Measurements from ENCODE around the gene ARHGEF16. TPM values are rescaled to one million over a fixed set of nuclear protein-coding genes. Genes with fewer than 3 reads are reported as not detected.

Gene ARHGEF16
- total RNA-seq, 1 donor from 2014 or later, result 12.2 TPM

- no peaks in the 10 kb centered on the region for H3K9me3 ChIP-seq
- TF ChIP-seq, protein P1, sequence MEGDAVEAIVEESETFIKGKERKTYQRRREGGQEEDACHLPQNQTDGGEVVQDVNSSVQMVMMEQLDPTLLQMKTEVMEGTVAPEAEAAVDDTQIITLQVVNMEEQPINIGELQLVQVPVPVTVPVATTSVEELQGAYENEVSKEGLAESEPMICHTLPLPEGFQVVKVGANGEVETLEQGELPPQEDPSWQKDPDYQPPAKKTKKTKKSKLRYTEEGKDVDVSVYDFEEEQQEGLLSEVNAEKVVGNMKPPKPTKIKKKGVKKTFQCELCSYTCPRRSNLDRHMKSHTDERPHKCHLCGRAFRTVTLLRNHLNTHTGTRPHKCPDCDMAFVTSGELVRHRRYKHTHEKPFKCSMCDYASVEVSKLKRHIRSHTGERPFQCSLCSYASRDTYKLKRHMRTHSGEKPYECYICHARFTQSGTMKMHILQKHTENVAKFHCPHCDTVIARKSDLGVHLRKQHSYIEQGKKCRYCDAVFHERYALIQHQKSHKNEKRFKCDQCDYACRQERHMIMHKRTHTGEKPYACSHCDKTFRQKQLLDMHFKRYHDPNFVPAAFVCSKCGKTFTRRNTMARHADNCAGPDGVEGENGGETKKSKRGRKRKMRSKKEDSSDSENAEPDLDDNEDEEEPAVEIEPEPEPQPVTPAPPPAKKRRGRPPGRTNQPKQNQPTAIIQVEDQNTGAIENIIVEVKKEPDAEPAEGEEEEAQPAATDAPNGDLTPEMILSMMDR (IDR thresholded peaks at IDR 0.05), result no peak
- H3K4me3 ChIP-seq, result no peak overlapping the region
- no peaks in the 10 kb centered on the region for H3K36me3 ChIP-seq
- ATAC-seq, result no peak
- DNase-seq, result no peak
- H3K27ac ChIP-seq, result no peak overlapping the region
- no peaks in the 10 kb centered on the region for H3K4me1 ChIP-seq
- intact Hi-C loops (cut with DNase I), result no loop called here
- H3K27me3 ChIP-seq, result no peaks in the 10 kb centered on the region
Observed at GRCh38 chr1:3460672-3461131, 6.2 kb downstream of the ARHGEF16 start.

DNA sequence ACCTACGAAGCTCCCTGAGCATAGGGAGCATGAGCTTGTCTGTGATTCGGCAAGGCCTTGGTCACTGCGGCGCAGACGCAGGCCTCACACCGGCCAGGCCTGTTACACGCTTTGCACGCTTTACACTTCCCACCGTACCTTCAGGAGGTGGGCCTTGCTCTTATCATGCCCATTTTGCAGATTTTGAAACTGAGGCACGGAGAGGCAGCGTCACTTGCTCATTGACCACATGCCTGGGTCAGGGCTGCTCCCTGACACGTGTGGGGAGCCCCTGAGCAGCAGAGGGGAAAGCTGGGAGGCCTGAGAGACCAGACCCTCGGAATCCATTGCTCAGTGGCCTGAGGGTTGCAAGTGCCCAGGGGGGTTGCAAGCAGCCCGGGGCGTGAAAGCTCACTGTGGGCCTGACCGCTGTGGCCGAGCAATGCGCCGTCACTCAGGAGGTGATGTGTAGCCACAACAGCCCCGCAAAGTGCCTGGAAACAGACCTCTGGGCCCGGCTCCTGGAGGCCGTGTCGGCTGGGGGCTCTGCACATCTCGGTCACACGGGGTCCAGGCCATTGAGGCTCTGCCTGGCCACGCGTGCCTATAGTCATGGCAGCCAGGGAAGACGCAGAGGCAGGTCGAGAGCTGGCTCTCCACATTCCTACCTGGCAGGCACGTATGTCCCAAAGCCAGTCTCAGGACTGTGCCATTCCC lies 6.9 kb downstream of the ARHGEF16 start:
- intact Hi-C loops (cut with DNase I), result no loop called here
- Histone ChIP-seq H3K36me3 (no peaks in the 10 kb centered on the region), H3K4me1 (no peaks in the 10 kb centered on the region), H3K4me3 (no peak overlapping the region), H3K9me3 (no peaks in the 10 kb centered on the region), H3K27ac (no peak overlapping the region), H3K27me3 (no peaks in the 10 kb centered on the region)
- TF ChIP-seq, protein P1 (IDR thresholded peaks at IDR 0.05), result no peak
- DNase-seq, result no peak
- no peak for ATAC-seq

DNA sequence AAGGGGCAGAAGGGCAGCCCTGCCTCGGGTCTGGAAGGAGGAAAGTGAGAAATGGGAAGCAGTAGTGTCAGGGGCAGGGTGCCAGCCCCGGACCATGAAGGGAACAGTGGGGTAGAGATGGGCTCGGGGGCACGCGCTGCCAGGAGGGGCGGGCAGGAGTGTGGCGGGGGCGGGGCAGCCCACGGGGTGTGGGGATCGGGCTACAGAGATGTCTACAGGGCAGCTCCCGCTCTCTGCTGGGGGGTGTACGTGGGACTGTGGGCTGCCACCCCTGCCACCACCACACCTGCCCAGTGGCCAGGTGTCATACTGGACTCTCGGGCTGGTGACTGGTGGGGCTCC lies 7.4 kb downstream of the ARHGEF16 start:
- no peaks in the 10 kb centered on the region for H3K27me3 ChIP-seq
- intact Hi-C loops (cut with DNase I), result no loop called here
- H3K4me3 ChIP-seq, result no peak overlapping the region
- DNase-seq (no peak), ATAC-seq (no peak)
- no peaks in the 10 kb centered on the region for H3K9me3 ChIP-seq
- H3K4me1 ChIP-seq, result no peaks in the 10 kb centered on the region
- H3K27ac ChIP-seq, result no peak overlapping the region
- H3K36me3 ChIP-seq, result no peaks in the 10 kb centered on the region
- TF ChIP-seq, protein P1 (IDR thresholded peaks at IDR 0.05), result no peak

DNA sequence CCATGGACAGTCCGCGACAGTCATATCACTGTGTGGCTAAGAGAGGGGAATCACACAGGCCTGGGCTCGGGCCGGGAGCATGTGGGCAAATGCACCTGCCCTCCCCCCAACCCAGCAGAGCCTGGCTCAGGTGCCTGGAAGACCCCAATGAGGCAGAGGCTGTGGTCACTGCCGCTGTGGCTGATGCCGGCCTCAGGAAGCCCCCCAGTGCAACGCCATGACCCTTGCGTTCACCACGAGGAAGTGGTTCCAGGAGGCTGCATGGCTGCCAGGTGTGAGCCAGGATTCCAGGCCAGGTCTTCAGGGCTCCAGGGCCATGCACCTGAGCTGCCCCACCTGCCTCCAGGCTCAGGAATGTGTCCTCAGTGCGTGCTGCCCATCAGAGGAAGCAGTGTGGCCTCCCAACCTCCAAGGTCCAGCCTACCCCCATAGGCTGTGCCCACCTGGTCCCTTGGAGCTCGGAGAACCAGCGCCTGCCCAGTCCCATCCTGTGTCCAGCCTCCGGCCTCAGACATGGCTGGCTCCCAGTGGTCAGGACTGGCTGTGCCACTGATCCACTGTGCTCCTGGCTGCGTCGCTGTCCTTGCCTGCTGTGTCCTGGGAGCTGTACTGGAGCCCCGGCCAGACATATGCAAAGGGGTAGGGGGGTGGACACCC lies 8.0 kb downstream of the ARHGEF16 start:
- H3K4me1 ChIP-seq, result no peaks in the 10 kb centered on the region
- no peaks in the 10 kb centered on the region for H3K9me3 ChIP-seq
- no peak for DNase-seq
- H3K4me3 ChIP-seq, result no peak overlapping the region
- H3K27me3 ChIP-seq, result no peaks in the 10 kb centered on the region
- ATAC-seq, result no peak
- no peaks in the 10 kb centered on the region for H3K36me3 ChIP-seq
- TF ChIP-seq, protein P1 (IDR thresholded peaks at IDR 0.05), result no peak
- intact Hi-C loops (cut with DNase I), result no loop called here
- H3K27ac ChIP-seq, result no peak overlapping the region

GRCh38 chr1:3463013-3463385 lies 8.5 kb downstream of the ARHGEF16 start:
- Histone ChIP-seq H3K36me3 (no peaks in the 10 kb centered on the region), H3K27me3 (no peaks in the 10 kb centered on the region), H3K4me1 (no peaks in the 10 kb centered on the region), H3K9me3 (no peaks in the 10 kb centered on the region), H3K27ac (no peak overlapping the region), H3K4me3 (no peak overlapping the region)
- TF ChIP-seq, protein P1 (IDR thresholded peaks at IDR 0.05), result no peak
- ATAC-seq (no peak), DNase-seq (peak; percentile 60)
- intact Hi-C loops (cut with DNase I), result no loop called here

Measured in upper lobe of right lung (tissue), 1 donor.